B cell (primary cell): Measurements from ENCODE around the gene TTC14.

Experiments used
- CTCF ChIP-seq: fragments of 200-600 bp; IDR thresholded peaks from one replicate; pipeline ENCODE4 v1.8.0; 2022; ENCODE audit warnings: antibody characterized with exemption, mild to moderate bottlenecking
- EZH2 ChIP-seq: IDR thresholded peaks from 2 replicates; pipeline ENCODE4 v1.6.1; 2012; ENCODE audit warnings: borderline replicate concordance, low read depth, mild to moderate bottlenecking, moderate library complexity, low read length; ENCODE audit not compliant: insufficient read depth, poor library complexity, severe bottlenecking

DNA sequence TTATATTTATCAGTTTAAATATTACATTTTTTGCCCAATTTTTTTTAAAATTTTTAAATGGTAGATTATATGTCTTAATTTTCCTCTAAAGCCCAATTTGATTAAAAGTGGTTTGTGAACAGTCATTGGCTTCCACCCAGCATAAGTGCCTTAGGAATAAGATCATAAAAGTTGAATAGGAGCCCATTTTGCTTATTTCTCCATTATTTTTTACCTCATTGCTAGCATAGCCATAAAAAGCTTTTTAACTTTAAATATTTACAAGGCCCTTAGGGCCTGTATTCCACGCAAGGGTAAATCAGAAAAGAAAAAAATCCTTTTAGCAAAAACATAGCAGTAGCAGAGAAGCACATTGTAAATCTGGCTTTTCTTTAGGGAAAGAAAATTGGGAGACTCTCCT, 9.0 kb downstream of the TTC14 start:
- TF ChIP-seq CTCF (no peak), EZH2 (no peak)
